Stimulated activated CD4-positive, alpha-beta T cell treated with anti-CD3 and anti-CD28 coated beads, Interleukin-2, amount 100 ng/mL, for 24 hours (primary cell): ENCODE data around the gene ADAMTS5.

Source experiments
- DNase-seq, 2 donors: peaks; one replicate each; pipeline ENCODE4 v3.0.0-alpha.2; 2020

The ADAMTS5 gene

GRCh38 chr21:26946744-26947446 lies 20.0 kb downstream of the ADAMTS5 start:
- no peak for DNase-seq

GRCh38 chr21:26945916-26946675 lies 20.8 kb downstream of the ADAMTS5 start:
- DNase-seq: no peak

- no peak for DNase-seq
Measured at GRCh38 chr21:26943921-26944320, 23.0 kb downstream of the ADAMTS5 start.

GRCh38 chr21:26941421-26941820 lies 25.5 kb downstream of the ADAMTS5 start:
- DNase-seq: no peak

- no peak for DNase-seq
Measured at GRCh38 chr21:26939601-26940111, 27.2 kb downstream of the ADAMTS5 start.

GRCh38 chr21:26936641-26937040 lies 30.2 kb downstream of the ADAMTS5 start:
- no peak for DNase-seq

GRCh38 chr21:26935977-26936376 lies 30.9 kb downstream of the ADAMTS5 start:
- no peak for DNase-seq

- no peak for DNase-seq
Measured at GRCh38 chr21:26934383-26934782, 32.5 kb downstream of the ADAMTS5 start.

GRCh38 chr21:26933448-26933847 lies 33.4 kb downstream of the ADAMTS5 start:
- DNase-seq: no peak

- DNase-seq: no peak
Measured at GRCh38 chr21:26925636-26926035, 41.3 kb downstream of the ADAMTS5 start.

GRCh38 chr21:26925122-26925521 lies 41.8 kb downstream of the ADAMTS5 start:
- DNase-seq: no peak

GRCh38 chr21:26923986-26924385 lies 42.9 kb downstream of the ADAMTS5 start:
- DNase-seq: no peak

GRCh38 chr21:26920055-26920454 lies 46.8 kb downstream of the ADAMTS5 start:
- no peak for DNase-seq

GRCh38 chr21:26918323-26919079 lies 48.4 kb downstream of the ADAMTS5 start:
- no peak for DNase-seq

GRCh38 chr21:26916799-26917198 lies 50.1 kb downstream of the ADAMTS5 start:
- no peak for DNase-seq

GRCh38 chr21:26914557-26914956 lies 52.3 kb downstream of the ADAMTS5 start:
- no peak for DNase-seq

- DNase-seq: no peak
Measured at GRCh38 chr21:26912466-26912865, 54.4 kb downstream of the ADAMTS5 start.

GRCh38 chr21:26909972-26910371 lies 56.9 kb downstream of the ADAMTS5 start:
- DNase-seq: no peak

- DNase-seq: no peak
Measured at GRCh38 chr21:26900980-26901379, 65.9 kb downstream of the ADAMTS5 start.

GRCh38 chr21:26892151-26892550 lies 74.7 kb downstream of the ADAMTS5 start:
- no peak for DNase-seq

- no peak for DNase-seq
Measured at GRCh38 chr21:26888931-26889330, 78.0 kb downstream of the ADAMTS5 start.

- DNase-seq: no peak
Measured at GRCh38 chr21:26888256-26888655, 78.6 kb downstream of the ADAMTS5 start.

GRCh38 chr21:26887251-26887650 lies 79.6 kb downstream of the ADAMTS5 start:
- DNase-seq: no peak

- DNase-seq: no peak
Measured at GRCh38 chr21:26884436-26884835, 82.5 kb downstream of the ADAMTS5 start.
